ENCODE results near the gene RHOC.

The RHOC gene

GRCh38 chr1:112665857-112666256 lies 41.1 kb downstream of the RHOC start:
- TF ChIP-seq CTCF (IDR thresholded peaks at IDR 0.05) = no peak

- TF ChIP-seq CTCF (IDR thresholded peaks at IDR 0.05) = no peak
These were observed 55.7 kb downstream of the RHOC start for GRCh38 chr1:112651205-112651604.
